GM12891 (cell line): ENCODE measurements around the gene TRIAP1.

Experiments used
- POLR2A ChIP-seq: IDR thresholded peaks from 2 replicates; pipeline ENCODE4 v1.6.1; 2011; ENCODE audit warnings: low read depth, low read length, control low read depth
- POLR2AphosphoS5 ChIP-seq: IDR thresholded peaks from 2 replicates; pipeline ENCODE4 v1.6.1; 2011; ENCODE audit warnings: low read depth, low read length, control low read depth

- TF ChIP-seq POLR2A (no peak), POLR2AphosphoS5 (no peak)
Observed at GRCh38 chr12:120406069-120406468, 40.1 kb downstream of the TRIAP1 start.
